Stimulated activated effector memory CD8-positive, alpha-beta T cell treated with anti-CD3 and anti-CD28 coated beads, Interleukin-12 subunit alpha, Interleukin-12 subunit beta, amount 100 ng/mL, for 72 hours (primary cell): ENCODE results near the gene ZKSCAN2.

ENCODE experiments used
- ATAC-seq: fragments of 150-1000 bp; cut with Tn5 transposase; 2 replicates; pipeline ENCODE4 v1.10.0; 2021
- DNase-seq, 2 donors: peaks; one replicate each; pipeline ENCODE4 v3.0.0; 2021 to 2022; ENCODE audit warnings: low spot score in 2 of 2
- H3K27ac Mint-ChIP-seq: one replicate; pipeline ENCODE4 v1.8.0; 2022; ENCODE audit warnings: mild to moderate bottlenecking, mixed read lengths
- H3K36me3 Mint-ChIP-seq: one replicate; pipeline ENCODE4 v1.8.0; 2022; ENCODE audit warnings: mild to moderate bottlenecking, mixed read lengths
- H3K4me1 Mint-ChIP-seq: one replicate; pipeline ENCODE4 v1.8.0; 2022; ENCODE audit warnings: mixed read lengths
- H3K4me3 Mint-ChIP-seq: one replicate; pipeline ENCODE4 v1.8.0; 2022; ENCODE audit warnings: mild to moderate bottlenecking, mixed read lengths
- H3K9me3 Mint-ChIP-seq: one replicate; pipeline ENCODE4 v1.8.0; 2022; ENCODE audit warnings: mixed read lengths

Gene ZKSCAN2

GRCh38 chr16:25198021-25198420 lies 59.6 kb downstream of the ZKSCAN2 start:
- Mint-ChIP-seq H3K4me3 (no peak overlapping the region), H3K4me1 (no peaks in the 10 kb centered on the region), H3K9me3 (no peaks in the 10 kb centered on the region), H3K36me3 (no peaks in the 10 kb centered on the region), H3K27ac (no peak overlapping the region)
- ATAC-seq (no peak), DNase-seq (no peak)

- Mint-ChIP-seq H3K36me3 (no peaks in the 10 kb centered on the region), H3K4me1 (no peaks in the 10 kb centered on the region), H3K4me3 (no peak overlapping the region), H3K9me3 (no peaks in the 10 kb centered on the region), H3K27ac (no peak overlapping the region)
- DNase-seq, result no peak
- no peak for ATAC-seq
Observed at GRCh38 chr16:25194273-25194878, 63.3 kb downstream of the ZKSCAN2 start.

- Mint-ChIP-seq H3K9me3 (no peaks in the 10 kb centered on the region), H3K4me1 (no peaks in the 10 kb centered on the region), H3K36me3 (no peaks in the 10 kb centered on the region), H3K4me3 (no peak overlapping the region), H3K27ac (no peak overlapping the region)
- ATAC-seq, result no peak
- no peak for DNase-seq
Observed at GRCh38 chr16:25192096-25192495, 65.5 kb downstream of the ZKSCAN2 start.

DNA sequence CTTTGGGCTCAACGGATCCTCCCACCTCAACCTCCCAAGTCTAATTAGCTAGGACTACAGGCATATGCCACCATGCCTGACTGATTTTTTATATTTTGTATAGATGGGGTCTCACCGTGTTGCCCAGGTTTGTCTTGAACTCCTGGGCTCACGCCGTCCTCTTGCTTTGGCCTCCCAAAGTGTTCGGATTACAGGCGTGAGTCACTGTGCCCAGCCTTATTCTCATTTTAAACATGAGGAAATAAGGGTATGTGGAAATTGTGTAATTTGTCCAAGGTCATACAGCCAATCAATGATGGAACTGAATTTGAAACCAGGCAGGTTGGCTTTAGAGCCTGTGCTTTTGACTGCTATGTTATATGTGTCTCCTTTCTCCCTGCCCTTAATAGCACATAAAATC lies 68.3 kb downstream of the ZKSCAN2 start:
- no peak overlapping the region for H3K27ac Mint-ChIP-seq
- ATAC-seq (no peak), DNase-seq (no peak)
- no peaks in the 10 kb centered on the region for H3K4me1 Mint-ChIP-seq
- H3K9me3 Mint-ChIP-seq, result no peaks in the 10 kb centered on the region
- H3K4me3 Mint-ChIP-seq, result no peak overlapping the region
- no peaks in the 10 kb centered on the region for H3K36me3 Mint-ChIP-seq

GRCh38 chr16:25187491-25187795 lies 70.2 kb downstream of the ZKSCAN2 start:
- DNase-seq (no peak), ATAC-seq (no peak)
- Mint-ChIP-seq H3K27ac (no peak overlapping the region), H3K4me1 (no peaks in the 10 kb centered on the region), H3K4me3 (no peak overlapping the region), H3K36me3 (no peaks in the 10 kb centered on the region), H3K9me3 (no peaks in the 10 kb centered on the region)
